ENCODE results near the gene MALSU1. TPM values are rescaled to one million over a fixed set of nuclear protein-coding genes. Genes with fewer than 3 reads are reported as not detected.

The MALSU1 gene
- polyA plus RNA-seq, 1 of the 3 experiments (the other 2 are of a cell fraction) = 102 TPM

DNA sequence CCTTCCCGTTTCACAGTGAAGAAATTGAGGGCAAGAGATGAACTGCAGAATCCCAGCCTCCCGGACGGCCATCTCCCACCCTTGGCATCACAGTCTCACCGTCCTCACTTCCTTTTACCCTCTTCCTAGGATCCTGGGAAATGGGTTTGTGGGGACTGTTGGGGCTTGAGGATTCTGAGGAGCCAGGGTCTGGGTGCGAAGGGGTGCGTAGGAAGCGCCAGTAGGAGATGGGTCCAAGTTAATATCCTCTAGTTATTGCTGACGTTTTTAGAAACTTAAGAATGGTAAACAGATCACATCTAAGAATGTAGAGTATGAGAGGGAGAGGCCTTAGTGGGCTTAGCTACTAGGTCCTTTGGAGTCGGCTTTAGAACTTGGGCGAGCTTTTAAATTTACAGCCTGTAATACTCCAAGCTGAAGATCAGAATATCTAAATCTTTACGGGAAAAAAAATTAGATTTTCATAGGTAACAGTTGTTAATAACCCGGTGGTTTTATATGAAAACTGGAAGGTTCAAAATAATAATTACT, 696 bp downstream of the MALSU1 start:
- Histone ChIP-seq H3K9me3 (no peaks in the 10 kb centered on the region), H4K20me1 (ENCODE audit: insufficient read depth) (no peaks in the 10 kb centered on the region; the same call in 1 of the 2 replicates), H2AFZ (ENCODE audit: low read depth) (peak overlapping the region; percentile 89), H3K79me2 (ENCODE audit: insufficient read depth) (peaks cover 57% of the 10 kb centered on the region), H3K9me2 (no peaks in the 10 kb centered on the region), H3K27ac (ENCODE audit: low read depth in 2 of 2, low read length in 1 of 2) (peak overlapping the region; percentile 74 to 77), H3K9ac (peak overlapping the region; percentile 91), H3K4me3 (ENCODE audit: low read depth in 2 of 2, low read length in 1 of 2) (peak overlapping the region; percentile 85 to 100), H3K36me3 (replicated peaks in 1 of 2; ENCODE audit: control insufficient read depth in 1 of 2, insufficient read depth in 2 of 2, low read length in 1 of 2) (peaks cover 10 to 39% of the 10 kb centered on the region in 2 experiments), H3K27me3 (ENCODE audit: insufficient read depth) (no peaks in the 10 kb centered on the region), H3K4me2 (peak overlapping the region; percentile 97), H3K4me1 (ENCODE audit: control insufficient read depth in 1 of 2, insufficient read depth in 2 of 2, low read depth in 1 of 2, low read length in 1 of 2) (peaks cover 8 to 20% of the 10 kb centered on the region in 2 experiments; a peak in 3 of 4 replicates), H3F3A (replicated peaks; ENCODE audit: insufficient read depth) (peaks cover 7% of the 10 kb centered on the region)
- peak; percentile 56 for DNase-seq
- 3% methylated on average over 12 of the region's 12 CpGs for WGBS (ENCODE audit: low lambda C conversion rate)
- CTCF ChIA-PET = interaction anchor here (1.4 to 2.7 kb wide), 3 partner anchors 24 to 115 kb away, joined by 4 to 8 read pairs (median 7); no protein-coding TSS in a partner anchor
- POLR2A ChIA-PET = interaction anchor here (1.5 kb wide), 1 partner anchor 9 kb away, joined by 4 read pairs; no protein-coding TSS in a partner anchor
- TF ChIP-seq NFIC (IDR thresholded peaks at IDR 0.05; ENCODE audit: borderline replicate concordance) (no peak), RXRA (IDR thresholded peaks at IDR 0.05; ENCODE audit: borderline replicate concordance, low read depth) (no peak), RAD21 (IDR thresholded peaks at IDR 0.05; ENCODE audit: low read length) (no peak), RFX5 (IDR thresholded peaks at IDR 0.05; ENCODE audit: low read length) (no peak), NRF1 (IDR thresholded peaks at IDR 0.05; ENCODE audit: low read depth, low read length) (no peak), MXI1 (IDR thresholded peaks at IDR 0.05; ENCODE audit: low read depth, low read length) (no peak), CTCF (IDR thresholded peaks at IDR 0.05) (no peak), FOXM1 (IDR thresholded peaks at IDR 0.05; ENCODE audit: low read depth) (no peak), MEF2A (IDR thresholded peaks at IDR 0.05; ENCODE audit: borderline replicate concordance, low read depth) (no peak), POLR2AphosphoS5 (IDR thresholded peaks at IDR 0.05; ENCODE audit: low read depth, low read length) (no peak)
- TF ChIP-seq, protein P1, sequence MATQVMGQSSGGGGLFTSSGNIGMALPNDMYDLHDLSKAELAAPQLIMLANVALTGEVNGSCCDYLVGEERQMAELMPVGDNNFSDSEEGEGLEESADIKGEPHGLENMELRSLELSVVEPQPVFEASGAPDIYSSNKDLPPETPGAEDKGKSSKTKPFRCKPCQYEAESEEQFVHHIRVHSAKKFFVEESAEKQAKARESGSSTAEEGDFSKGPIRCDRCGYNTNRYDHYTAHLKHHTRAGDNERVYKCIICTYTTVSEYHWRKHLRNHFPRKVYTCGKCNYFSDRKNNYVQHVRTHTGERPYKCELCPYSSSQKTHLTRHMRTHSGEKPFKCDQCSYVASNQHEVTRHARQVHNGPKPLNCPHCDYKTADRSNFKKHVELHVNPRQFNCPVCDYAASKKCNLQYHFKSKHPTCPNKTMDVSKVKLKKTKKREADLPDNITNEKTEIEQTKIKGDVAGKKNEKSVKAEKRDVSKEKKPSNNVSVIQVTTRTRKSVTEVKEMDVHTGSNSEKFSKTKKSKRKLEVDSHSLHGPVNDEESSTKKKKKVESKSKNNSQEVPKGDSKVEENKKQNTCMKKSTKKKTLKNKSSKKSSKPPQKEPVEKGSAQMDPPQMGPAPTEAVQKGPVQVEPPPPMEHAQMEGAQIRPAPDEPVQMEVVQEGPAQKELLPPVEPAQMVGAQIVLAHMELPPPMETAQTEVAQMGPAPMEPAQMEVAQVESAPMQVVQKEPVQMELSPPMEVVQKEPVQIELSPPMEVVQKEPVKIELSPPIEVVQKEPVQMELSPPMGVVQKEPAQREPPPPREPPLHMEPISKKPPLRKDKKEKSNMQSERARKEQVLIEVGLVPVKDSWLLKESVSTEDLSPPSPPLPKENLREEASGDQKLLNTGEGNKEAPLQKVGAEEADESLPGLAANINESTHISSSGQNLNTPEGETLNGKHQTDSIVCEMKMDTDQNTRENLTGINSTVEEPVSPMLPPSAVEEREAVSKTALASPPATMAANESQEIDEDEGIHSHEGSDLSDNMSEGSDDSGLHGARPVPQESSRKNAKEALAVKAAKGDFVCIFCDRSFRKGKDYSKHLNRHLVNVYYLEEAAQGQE (IDR thresholded peaks at IDR 0.05; ENCODE audit: low read depth, low read length) = no peak
